B cell (primary cell): ENCODE results near the gene KBTBD12. TPM values are rescaled to one million over a fixed set of nuclear protein-coding genes. Genes with fewer than 3 reads are reported as not detected.

ENCODE experiments used
- ATAC-seq: fragments of 200-7000 bp; cut with Tn5 transposase; one replicate; pipeline ENCODE4 v1.10.0; 2021; ENCODE audit warnings: low read depth, mild to moderate bottlenecking, moderate number of reproducible peaks, moderate library complexity
- CTCF ChIA-PET: fragments of 350-600 bp; sonication (Branson Sonifier 250); formaldehyde crosslinking; loops from one replicate; lab custom pipeline; 2021; ENCODE audit warnings: antibody characterized with exemption, inconsistent platforms; lab: Charles Lee
- POLR2A ChIA-PET: fragments of 350-600 bp; sonication (Branson Sonifier 250); formaldehyde crosslinking; loops from one replicate; lab custom pipeline; 2021; ENCODE audit warnings: antibody characterized with exemption; lab: Charles Lee
- DNase-seq: peaks from one replicate; pipeline ENCODE4 v3.0.0; 2013
- H2AFZ ChIP-seq: 2 replicates; pipeline ENCODE4 v1.6.1; 2012; ENCODE audit warnings: mild to moderate bottlenecking, low read depth, low read length; ENCODE audit not compliant: insufficient read depth, poor library complexity, severe bottlenecking
- H3K27ac ChIP-seq, 2 donors: 1 replicate in 1 of 2; 2 replicates in 1 of 2; pipeline ENCODE4 v1.5.1; 2012 to 2013; ENCODE audit warnings: low read length in 2 of 2, mild to moderate bottlenecking in 2 of 2, moderate library complexity in 1 of 2
- H3K27me3 ChIP-seq, 4 experiments: fragments of 200-600 bp in 1 of 4; sonication (generic) in 1 of 4; replicated peaks in 1 of 4; 1 replicate in 2 of 4; 2 replicates in 2 of 4; pipeline versions ENCODE4 v1.6.1 to v1.7.0; 2013 to 2016; ENCODE audit warnings: low read length in 3 of 4, mild to moderate bottlenecking in 2 of 4, mixed read lengths in 1 of 4, moderate library complexity in 1 of 4; ENCODE audit not compliant: insufficient read depth in 4 of 4, control insufficient read depth in 3 of 4; ENCODE audit errors: control extremely low read depth in 1 of 4
- H3K36me3 ChIP-seq, 2 experiments: replicated peaks in 1 of 2; 1 replicate in 1 of 2; 2 replicates in 1 of 2; pipeline versions ENCODE4 v1.6.1 to v1.7.1; 2013; ENCODE audit warnings: low read length in 1 of 2; ENCODE audit not compliant: insufficient read depth in 2 of 2, control insufficient read depth in 1 of 2; ENCODE audit errors: control extremely low read depth in 1 of 2, extremely low read depth in 1 of 2
- H3K4me1 ChIP-seq, 2 donors: fragments of 200-600 bp in 1 of 2; sonication (generic) in 1 of 2; 1 replicate in 1 of 2; 2 replicates in 1 of 2; pipeline versions ENCODE4 v1.5.1 to v1.6.1; 2013 to 2017; ENCODE audit warnings: low read length in 2 of 2; ENCODE audit not compliant: control insufficient read depth in 2 of 2, insufficient read depth in 2 of 2
- H3K4me2 ChIP-seq: replicated peaks from 2 replicates; pipeline ENCODE3; 2012; ENCODE audit warnings: mild to moderate bottlenecking, low read depth, low read length; ENCODE audit not compliant: poor library complexity, severe bottlenecking
- H3K4me3 ChIP-seq, 5 experiments: fragments of 200-600 bp in 1 of 5; sonication (generic) in 1 of 5; 1 replicate in 3 of 5; 2 replicates in 2 of 5; pipeline versions ENCODE4 v1.5.1 to v1.7.0; 2011 to 2016; ENCODE audit warnings: low read length in 4 of 5, mild to moderate bottlenecking in 4 of 5, low read depth in 2 of 5, control low read depth in 1 of 5, moderate library complexity in 1 of 5; ENCODE audit not compliant: insufficient read depth in 1 of 5; ENCODE audit errors: control extremely low read depth in 1 of 5, extremely low read depth in 1 of 5
- H3K79me2 ChIP-seq: fragments of 200-600 bp; sonication (generic); one replicate; pipeline ENCODE4 v1.6.0; 2016; ENCODE audit warnings: low read length; ENCODE audit not compliant: control insufficient read depth, insufficient read depth
- H3K9ac ChIP-seq: fragments of 200-600 bp; sonication (generic); 2 replicates; pipeline ENCODE4 v1.6.1; 2017; ENCODE audit warnings: mild to moderate bottlenecking, low read length, moderate library complexity
- H3K9me3 ChIP-seq, 3 donors: one replicate each; pipeline versions ENCODE4 v1.6.1 to v1.7.1; 2013; ENCODE audit warnings: low read length in 2 of 3; ENCODE audit not compliant: control insufficient read depth in 2 of 3, insufficient read depth in 1 of 3; ENCODE audit errors: control extremely low read depth in 1 of 3
- H4K20me1 ChIP-seq: 2 replicates; pipeline ENCODE4 v1.6.0; 2012; ENCODE audit warnings: mild to moderate bottlenecking, low read length; ENCODE audit not compliant: insufficient read depth, control insufficient read depth, poor library complexity, severe bottlenecking
- H3K27ac Mint-ChIP-seq: one replicate; pipeline ENCODE4 v1.8.0; 2021; ENCODE audit warnings: mixed read lengths
- H3K27me3 Mint-ChIP-seq: one replicate; pipeline ENCODE4 v1.8.0; 2021; ENCODE audit warnings: mixed read lengths
- H3K4me1 Mint-ChIP-seq: one replicate; pipeline ENCODE4 v1.8.0; 2021; ENCODE audit warnings: mixed read lengths
- H3K4me3 Mint-ChIP-seq: one replicate; pipeline ENCODE4 v1.8.0; 2021; ENCODE audit warnings: mixed read lengths
- H3K9me3 Mint-ChIP-seq: one replicate; pipeline ENCODE4 v1.8.0; 2022; ENCODE audit warnings: mixed read lengths; ENCODE audit not compliant: insufficient read depth
- CTCF ChIP-seq: fragments of 200-600 bp; IDR thresholded peaks from one replicate; pipeline ENCODE4 v1.8.0; 2022; ENCODE audit warnings: antibody characterized with exemption, mild to moderate bottlenecking
- EZH2 ChIP-seq: IDR thresholded peaks from 2 replicates; pipeline ENCODE4 v1.6.1; 2012; ENCODE audit warnings: borderline replicate concordance, low read depth, mild to moderate bottlenecking, moderate library complexity, low read length; ENCODE audit not compliant: insufficient read depth, poor library complexity, severe bottlenecking
- WGBS: methylation state at CpG from one replicate; pipeline ENCODE4 v1.1.5; 2013; ENCODE audit warnings: missing lambda C conversion rate; ENCODE audit not compliant: insufficient coverage; 5-methylcytosine and 5-hydroxymethylcytosine counted together
- intact Hi-C: fragments of 100-400 bp; cut with micrococcal nuclease; formaldehyde crosslinking; loops from one replicate; pipeline ENCODE4 v1.10.0; 2022
- polyA plus RNA-seq: library from polyadenylated mRNA; depleted of rRNA; stranded (reverse); fragments of >200 nt; gene quantifications from 2 replicates; pipeline ENCODE4 v1.2.3, GENCODE V29; 2012
- total RNA-seq, 2 donors: library from RNA; stranded (reverse); fragments of 120-200 nt in 1 of 2; gene quantifications; 1 replicate in 1 of 2; 2 replicates in 1 of 2; pipeline versions ENCODE4 v1.2.3 to v1.2.4, GENCODE V29; 2013 to 2022

The KBTBD12 gene
- total and polyA plus RNA-seq, 2 donors (not counting 1 experiment from before 2014, with no cell fraction given), result 0.22 TPM; not detected in 1

GRCh38 chr3:128021768-128022372 lies 106.8 kb downstream of the KBTBD12 start:
- Histone ChIP-seq H3K4me1 (no peaks in the 10 kb centered on the region), H3K4me2 (no peak overlapping the region), H3K4me3 (no peak overlapping the region), H3K79me2 (no peaks in the 10 kb centered on the region), H4K20me1 (no peaks in the 10 kb centered on the region), H3K27ac (no peak overlapping the region), H3K36me3 (no peaks in the 10 kb centered on the region), H3K9ac (no peak overlapping the region), H3K9me3 (peaks cover 0 to 2% (median 0%) of the 10 kb centered on the region in 3 donors), H3K27me3 (no peaks in the 10 kb centered on the region), H2AFZ (no peak overlapping the region)
- intact Hi-C loops, result no loop called here
- Mint-ChIP-seq H3K4me3 (no peak overlapping the region), H3K27ac (no peak overlapping the region), H3K27me3 (peaks cover 18% of the 10 kb centered on the region), H3K4me1 (no peaks in the 10 kb centered on the region), H3K9me3 (no peaks in the 10 kb centered on the region)
- no peak for TF ChIP-seq CTCF
- no peak for TF ChIP-seq EZH2
- CTCF ChIA-PET, result no interaction called here
- POLR2A ChIA-PET, result no interaction called here
- no peak for DNase-seq
- ATAC-seq, result no peak
- WGBS, result 84% methylated on average over 10 of the region's 10 CpGs

- intact Hi-C loops, result no loop called here
These were observed 118.1 kb downstream of the KBTBD12 start for GRCh38 chr3:128033102-128033501.

More at GRCh38 chr3:128033102-128033501, 118.1 kb downstream of the KBTBD12 start:
- POLR2A ChIA-PET, result no interaction called here
- H3K27me3 Mint-ChIP-seq, result peaks cover 17% of the 10 kb centered on the region
- Histone ChIP-seq H3K4me3 (no peak overlapping the region), H3K9ac (no peak overlapping the region), H4K20me1 (no peaks in the 10 kb centered on the region), H3K4me1 (no peaks in the 10 kb centered on the region), H3K36me3 (no peaks in the 10 kb centered on the region), H3K4me2 (no peak overlapping the region), H3K27me3 (peaks cover 0 to 10% (median 3%) of the 10 kb centered on the region in 4 experiments), H3K27ac (no peak overlapping the region), H2AFZ (no peak overlapping the region), H3K9me3 (no peaks in the 10 kb centered on the region), H3K79me2 (no peaks in the 10 kb centered on the region)
- TF ChIP-seq EZH2 (no peak), CTCF (no peak)
- no peak overlapping the region for H3K27ac Mint-ChIP-seq
- CTCF ChIA-PET, result no interaction called here
- no peak overlapping the region for H3K4me3 Mint-ChIP-seq
- DNase-seq, result no peak
- no peaks in the 10 kb centered on the region for H3K4me1 Mint-ChIP-seq
- H3K9me3 Mint-ChIP-seq, result no peaks in the 10 kb centered on the region
- ATAC-seq, result no peak
